NT2/D1 (cell line): ENCODE data around the gene PXMP4.

Experiments
- DNase-seq: peaks from one replicate; pipeline ENCODE4 v3.0.0-alpha.2; 2011; ENCODE audit warnings: low read depth, low spot score
- H3K27me3 ChIP-seq: 2 replicates; pipeline ENCODE4 v1.6.0; 2011; ENCODE audit warnings: mild to moderate bottlenecking; ENCODE audit not compliant: insufficient read length, insufficient read depth
- H3K36me3 ChIP-seq: 2 replicates; pipeline ENCODE4 v1.6.1; 2011; ENCODE audit warnings: mild to moderate bottlenecking, low read length, mixed read lengths; ENCODE audit not compliant: insufficient read depth, insufficient read length
- H3K4me1 ChIP-seq: 2 replicates; pipeline ENCODE4 v1.5.1; 2011; ENCODE audit not compliant: insufficient read depth, insufficient read length
- H3K4me3 ChIP-seq: 2 replicates; pipeline ENCODE4 v1.5.1; 2011; ENCODE audit warnings: low read depth; ENCODE audit not compliant: insufficient read length
- H3K9ac ChIP-seq: 2 replicates; pipeline ENCODE4 v1.6.0; 2011; ENCODE audit warnings: low read depth; ENCODE audit not compliant: insufficient read length
- H3K9me3 ChIP-seq: 2 replicates; pipeline ENCODE4 v1.5.1; 2011; ENCODE audit warnings: mild to moderate bottlenecking, low read length; ENCODE audit not compliant: insufficient read depth
- SUZ12 ChIP-seq: IDR thresholded peaks from 2 replicates; pipeline ENCODE4 v1.6.1; 2011; ENCODE audit not compliant: insufficient read length, insufficient read depth; ENCODE audit errors: extremely low read depth
- YY1 ChIP-seq: IDR thresholded peaks from 2 replicates; pipeline ENCODE4 v1.6.1; 2011; ENCODE audit not compliant: insufficient read length, insufficient read depth
- ZNF274 ChIP-seq: IDR thresholded peaks from 2 replicates; pipeline ENCODE4 v1.6.1; 2011; ENCODE audit warnings: mild to moderate bottlenecking, low read depth, low read length

The PXMP4 gene

GRCh38 chr20:33719989-33720709 is at the start of gene PXMP4:
Gene PXMP4 (minus strand): TSS chr20:33720310. CDS start chr20:33720207, 103 bp downstream.
- DNase-seq = peak; percentile 85
- no peaks in the 10 kb centered on the region; the same call in 1 of the 2 replicates for H3K9me3 ChIP-seq
- no peaks in the 10 kb centered on the region for H3K36me3 ChIP-seq
- TF ChIP-seq SUZ12 = no peak
- no peak for TF ChIP-seq YY1
- TF ChIP-seq ZNF274 = no peak
- H3K4me3 ChIP-seq = peak within 1 kb of the TSS; percentile 50
- H3K4me1 ChIP-seq = no peaks in the 10 kb centered on the region
- H3K27me3 ChIP-seq = peaks cover 3% of the 10 kb centered on the region
- peak within 1 kb of the TSS; percentile 47 for H3K9ac ChIP-seq

- no peak overlapping the region for H3K9ac ChIP-seq
- H3K4me1 ChIP-seq = no peaks in the 10 kb centered on the region
- H3K27me3 ChIP-seq = no peaks in the 10 kb centered on the region
- H3K4me3 ChIP-seq = no peak overlapping the region
- H3K36me3 ChIP-seq = peaks cover 8% of the 10 kb centered on the region
- no peaks in the 10 kb centered on the region for H3K9me3 ChIP-seq
- peak; percentile 36 for DNase-seq
- no peak for TF ChIP-seq ZNF274
- no peak for TF ChIP-seq YY1
- no peak for TF ChIP-seq SUZ12
Observed at GRCh38 chr20:33769043-33769442, 48.9 kb upstream of the PXMP4 start.

GRCh38 chr20:33767777-33768138 is 47.6 kb upstream of the PXMP4 start:
- no peak overlapping the region for H3K4me3 ChIP-seq
- TF ChIP-seq YY1 (no peak), SUZ12 (no peak), ZNF274 (no peak)

GRCh38 chr20:33766686-33767085 is 46.6 kb upstream of the PXMP4 start:
- no peak for TF ChIP-seq ZNF274
- TF ChIP-seq YY1 = no peak
- no peak for TF ChIP-seq SUZ12
- DNase-seq = no peak
- H3K27me3 ChIP-seq = no peaks in the 10 kb centered on the region
- no peaks in the 10 kb centered on the region for H3K9me3 ChIP-seq
- no peaks in the 10 kb centered on the region for H3K4me1 ChIP-seq
- no peak overlapping the region for H3K9ac ChIP-seq
- H3K36me3 ChIP-seq = peaks cover 11% of the 10 kb centered on the region
- no peak overlapping the region for H3K4me3 ChIP-seq

More at GRCh38 chr20:33767777-33768138, 47.6 kb upstream of the PXMP4 start:
- no peaks in the 10 kb centered on the region for H3K9me3 ChIP-seq
- no peaks in the 10 kb centered on the region for H3K4me1 ChIP-seq
- no peak for DNase-seq
- H3K9ac ChIP-seq = no peak overlapping the region
- H3K36me3 ChIP-seq = peaks cover 8% of the 10 kb centered on the region
- no peaks in the 10 kb centered on the region for H3K27me3 ChIP-seq

GRCh38 chr20:33765592-33765991 is 45.5 kb upstream of the PXMP4 start:
- no peak for DNase-seq
- Histone ChIP-seq H3K4me3 (no peak overlapping the region), H3K9ac (no peak overlapping the region), H3K9me3 (no peaks in the 10 kb centered on the region), H3K27me3 (no peaks in the 10 kb centered on the region), H3K36me3 (peaks cover 14% of the 10 kb centered on the region), H3K4me1 (no peaks in the 10 kb centered on the region)
- TF ChIP-seq SUZ12 (no peak), YY1 (no peak), ZNF274 (no peak)

GRCh38 chr20:33765099-33765498 is 45.0 kb upstream of the PXMP4 start:
- Histone ChIP-seq H3K36me3 (peaks cover 14% of the 10 kb centered on the region), H3K9me3 (no peaks in the 10 kb centered on the region), H3K4me1 (no peaks in the 10 kb centered on the region), H3K27me3 (no peaks in the 10 kb centered on the region), H3K4me3 (no peak overlapping the region), H3K9ac (no peak overlapping the region)
- TF ChIP-seq ZNF274 (no peak), SUZ12 (no peak), YY1 (no peak)
- DNase-seq = no peak

- H3K27me3 ChIP-seq = no peaks in the 10 kb centered on the region
- H3K36me3 ChIP-seq = peaks cover 18% of the 10 kb centered on the region
- H3K4me3 ChIP-seq = no peak overlapping the region
- H3K4me1 ChIP-seq = no peaks in the 10 kb centered on the region
- peaks cover 12% of the 10 kb centered on the region for H3K9me3 ChIP-seq
- no peak for DNase-seq
- H3K9ac ChIP-seq = no peak overlapping the region
- TF ChIP-seq ZNF274 (no peak), YY1 (no peak), SUZ12 (no peak)
Observed at GRCh38 chr20:33761698-33762250, 41.7 kb upstream of the PXMP4 start.
